Smooth muscle cell (in vitro differentiated cells): ENCODE measurements around the gene PARD3. TPM values are rescaled to one million over a fixed set of nuclear protein-coding genes. Genes with fewer than 3 reads are reported as not detected.

Source experiments
- DNase-seq: peaks from one replicate; lab custom pipeline; 2025; ENCODE audit not compliant: unreplicated experiment; lab: John Stamatoyannopoulos, UW
- H2AFZ ChIP-seq: fragments of 200-600 bp; sonication (generic); 2 replicates; pipeline ENCODE4 v1.6.0; 2016; ENCODE audit warnings: antibody characterized with exemption, low read depth, mild to moderate bottlenecking
- H3F3A ChIP-seq: fragments of 200-600 bp; sonication (generic); 2 replicates; pipeline ENCODE4 v1.6.0; 2017; ENCODE audit warnings: antibody characterized with exemption, low read depth
- H3K27ac ChIP-seq: fragments of 200-600 bp; sonication (generic); 2 replicates; pipeline ENCODE4 v1.5.1; 2016; ENCODE audit warnings: low read depth, mild to moderate bottlenecking
- H3K27me3 ChIP-seq: fragments of 200-600 bp; sonication (generic); 2 replicates; pipeline ENCODE4 v1.6.1; 2016; ENCODE audit warnings: low read depth, mild to moderate bottlenecking
- H3K36me3 ChIP-seq: fragments of 200-600 bp; sonication (generic); 2 replicates; pipeline ENCODE4 v1.5.1; 2016; ENCODE audit warnings: low read depth
- H3K4me1 ChIP-seq: fragments of 200-600 bp; sonication (generic); 2 replicates; pipeline ENCODE4 v1.5.1; 2016; ENCODE audit warnings: low read depth
- H3K4me2 ChIP-seq: fragments of 200-600 bp; sonication (generic); 2 replicates; pipeline ENCODE4 v1.6.0; 2016; ENCODE audit warnings: mild to moderate bottlenecking
- H3K4me3 ChIP-seq: fragments of 200-600 bp; sonication (generic); 2 replicates; pipeline ENCODE4 v1.5.1; 2016; ENCODE audit warnings: mild to moderate bottlenecking
- H3K79me2 ChIP-seq: fragments of 200-600 bp; sonication (generic); 2 replicates; pipeline ENCODE4 v1.6.0; 2016; ENCODE audit warnings: low read depth, mild to moderate bottlenecking
- H3K9ac ChIP-seq: fragments of 200-600 bp; sonication (generic); 2 replicates; pipeline ENCODE4 v1.6.0; 2016; ENCODE audit warnings: low read depth
- H3K9me3 ChIP-seq: fragments of 200-600 bp; sonication (generic); replicated peaks from 2 replicates; pipeline ENCODE4 v1.5.1; 2016; ENCODE audit warnings: low read depth
- H4K20me1 ChIP-seq: fragments of 200-600 bp; sonication (generic); 2 replicates; pipeline ENCODE4 v1.6.0; 2016; ENCODE audit warnings: low read depth
- WGBS: methylation state at CpG from one replicate; pipeline ENCODE4 v1.1.7; 2016; ENCODE audit warnings: low lambda C conversion rate; 5-methylcytosine and 5-hydroxymethylcytosine counted together
- polyA plus RNA-seq: library from polyadenylated mRNA; unstranded; fragments of >200 nt; fragmentation: Nextera tagmentation; extraction: Ambion mirVana; gene quantifications from 2 replicates; pipeline ENCODE4 v1.2.1, GENCODE V29; 2016
- total RNA-seq: library from RNA; depleted of rRNA; stranded (reverse); fragments of >200 nt; gene quantifications from 2 replicates; pipeline ENCODE4 v1.2.3, GENCODE V29; 2014
- TF ChIP-seq, protein P1 (sequence below): fragments of 200-600 bp; sonication (generic); IDR thresholded peaks from 2 replicates; pipeline ENCODE4 v1.5.1; 2017; ENCODE audit warnings: borderline replicate concordance, mild to moderate bottlenecking, antibody characterized with exemption; ENCODE audit not compliant: insufficient read depth, poor library complexity, severe bottlenecking

Gene PARD3
- total and polyA plus RNA-seq, 2 experiments from 2014 or later, result 17.5 to 26.0 TPM

DNA sequence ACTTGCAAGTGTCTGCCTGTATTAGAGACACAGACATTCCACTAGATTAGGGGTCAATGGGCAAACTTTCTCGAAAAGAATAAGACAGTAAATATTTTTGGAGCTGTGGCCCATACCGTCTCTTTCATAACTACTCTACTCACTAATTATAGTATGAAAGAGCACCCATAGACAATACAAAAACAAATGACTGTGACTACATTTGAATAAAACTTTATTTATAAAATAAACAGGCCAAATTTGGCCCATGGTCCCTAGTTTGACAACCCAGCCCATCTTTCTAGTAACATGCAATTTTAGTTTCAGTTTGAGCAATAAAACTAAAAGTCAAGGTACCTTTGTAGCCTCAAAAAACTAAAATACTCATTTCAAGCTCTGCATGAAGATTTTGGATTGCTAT is 294.6 kb downstream of the PARD3 start:
- H3K27ac ChIP-seq, result peak overlapping the region; percentile 93
- no peaks in the 10 kb centered on the region for H4K20me1 ChIP-seq
- no peak overlapping the region for H2AFZ ChIP-seq
- no peaks in the 10 kb centered on the region for H3K36me3 ChIP-seq
- H3K4me1 ChIP-seq, result no peaks in the 10 kb centered on the region
- H3K4me2 ChIP-seq, result no peak overlapping the region
- no peaks in the 10 kb centered on the region for H3K9me3 ChIP-seq
- H3F3A ChIP-seq, result no peaks in the 10 kb centered on the region
- no peak for DNase-seq
- H3K79me2 ChIP-seq, result peaks cover 3% of the 10 kb centered on the region
- no peaks in the 10 kb centered on the region for H3K27me3 ChIP-seq
- TF ChIP-seq, protein P1, sequence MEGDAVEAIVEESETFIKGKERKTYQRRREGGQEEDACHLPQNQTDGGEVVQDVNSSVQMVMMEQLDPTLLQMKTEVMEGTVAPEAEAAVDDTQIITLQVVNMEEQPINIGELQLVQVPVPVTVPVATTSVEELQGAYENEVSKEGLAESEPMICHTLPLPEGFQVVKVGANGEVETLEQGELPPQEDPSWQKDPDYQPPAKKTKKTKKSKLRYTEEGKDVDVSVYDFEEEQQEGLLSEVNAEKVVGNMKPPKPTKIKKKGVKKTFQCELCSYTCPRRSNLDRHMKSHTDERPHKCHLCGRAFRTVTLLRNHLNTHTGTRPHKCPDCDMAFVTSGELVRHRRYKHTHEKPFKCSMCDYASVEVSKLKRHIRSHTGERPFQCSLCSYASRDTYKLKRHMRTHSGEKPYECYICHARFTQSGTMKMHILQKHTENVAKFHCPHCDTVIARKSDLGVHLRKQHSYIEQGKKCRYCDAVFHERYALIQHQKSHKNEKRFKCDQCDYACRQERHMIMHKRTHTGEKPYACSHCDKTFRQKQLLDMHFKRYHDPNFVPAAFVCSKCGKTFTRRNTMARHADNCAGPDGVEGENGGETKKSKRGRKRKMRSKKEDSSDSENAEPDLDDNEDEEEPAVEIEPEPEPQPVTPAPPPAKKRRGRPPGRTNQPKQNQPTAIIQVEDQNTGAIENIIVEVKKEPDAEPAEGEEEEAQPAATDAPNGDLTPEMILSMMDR, result no peak
- WGBS, result 93% methylated on average over 2 of the region's 2 CpGs
- peak overlapping the region; percentile 19 for H3K9ac ChIP-seq
- no peak overlapping the region for H3K4me3 ChIP-seq

DNA sequence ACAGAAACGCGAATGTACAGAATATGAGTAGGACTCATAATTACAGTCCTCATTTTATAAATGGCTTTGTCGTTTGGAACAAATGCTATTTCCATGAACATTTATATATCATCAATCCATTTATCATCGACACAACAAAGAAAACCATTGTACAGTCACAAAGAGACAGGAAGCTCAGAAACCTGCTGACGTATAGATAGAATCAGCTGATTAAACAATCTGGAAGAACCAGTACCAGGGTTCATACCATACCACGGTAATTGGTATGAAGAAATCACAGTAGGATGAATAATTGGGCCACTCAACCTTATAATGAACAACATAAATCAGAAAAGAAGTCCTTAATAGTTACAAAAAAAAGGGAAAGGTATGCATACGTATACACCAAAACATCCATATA is 295.0 kb downstream of the PARD3 start:
- DNase-seq, result no peak
- H3K27ac ChIP-seq, result peak overlapping the region; percentile 93
- H3K36me3 ChIP-seq, result no peaks in the 10 kb centered on the region
- 82% methylated on average over 7 of the region's 7 CpGs for WGBS
- H3F3A ChIP-seq, result no peaks in the 10 kb centered on the region
- H3K4me3 ChIP-seq, result no peak overlapping the region
- H4K20me1 ChIP-seq, result no peaks in the 10 kb centered on the region
- H3K4me1 ChIP-seq, result no peaks in the 10 kb centered on the region
- peaks cover 3% of the 10 kb centered on the region for H3K79me2 ChIP-seq
- H3K9me3 ChIP-seq, result no peaks in the 10 kb centered on the region
- H2AFZ ChIP-seq, result no peak overlapping the region
- H3K9ac ChIP-seq, result peak overlapping the region; percentile 75
- TF ChIP-seq, protein P1, result no peak
- no peaks in the 10 kb centered on the region for H3K27me3 ChIP-seq
- H3K4me2 ChIP-seq, result no peak overlapping the region

DNA sequence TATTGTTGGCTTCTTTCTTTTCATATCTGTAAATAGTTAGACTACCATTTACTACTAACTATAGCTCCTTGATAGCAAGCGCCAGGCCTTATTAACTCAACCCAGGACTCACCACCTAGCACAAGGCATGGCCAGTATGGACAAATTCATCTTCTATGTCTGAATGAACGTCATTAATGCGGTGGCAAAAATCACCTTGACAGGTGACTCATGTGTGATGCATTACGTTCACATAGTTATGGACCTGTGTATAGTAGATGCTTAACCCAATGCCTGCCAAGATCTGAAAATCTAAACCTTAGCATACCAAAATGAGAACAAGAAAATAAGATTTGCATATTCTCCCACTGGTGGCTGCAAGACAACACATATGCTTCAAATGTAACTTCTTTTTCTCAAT is 300.8 kb downstream of the PARD3 start:
- H3K27me3 ChIP-seq, result no peaks in the 10 kb centered on the region
- DNase-seq, result no peak
- no peak overlapping the region for H3K4me2 ChIP-seq
- no peak overlapping the region for H3K27ac ChIP-seq
- H3K9ac ChIP-seq, result no peak overlapping the region
- no peaks in the 10 kb centered on the region for H3K4me1 ChIP-seq
- peaks cover 3% of the 10 kb centered on the region for H3K79me2 ChIP-seq
- H3F3A ChIP-seq, result no peaks in the 10 kb centered on the region
- no peak overlapping the region for H3K4me3 ChIP-seq
- no peaks in the 10 kb centered on the region for H3K9me3 ChIP-seq
- H2AFZ ChIP-seq, result no peak overlapping the region
- TF ChIP-seq, protein P1, result no peak
- no peaks in the 10 kb centered on the region for H4K20me1 ChIP-seq
- 82% methylated on average over 4 of the region's 4 CpGs for WGBS
- no peaks in the 10 kb centered on the region for H3K36me3 ChIP-seq

DNA sequence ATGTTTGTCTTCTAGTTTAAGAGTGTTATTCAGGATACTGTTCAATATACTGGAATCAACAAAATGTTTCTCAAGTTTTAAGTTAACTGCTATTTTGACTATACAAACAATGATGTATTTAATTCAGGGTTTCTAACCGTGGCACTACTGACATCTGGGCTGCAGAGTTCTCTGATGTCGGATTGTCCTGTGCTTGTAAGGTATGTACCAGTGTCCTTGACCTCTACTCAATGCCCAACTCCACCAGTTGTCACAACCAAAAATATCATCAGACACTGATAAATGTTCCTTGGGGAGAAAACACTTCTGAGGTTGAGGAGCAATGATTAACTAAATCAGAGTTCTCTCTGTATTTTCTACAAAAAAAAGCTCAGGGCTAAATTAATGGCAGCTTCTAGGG is 301.5 kb downstream of the PARD3 start:
- Histone ChIP-seq H3K36me3 (no peaks in the 10 kb centered on the region), H3K79me2 (peaks cover 3% of the 10 kb centered on the region), H3K4me2 (no peak overlapping the region), H3K4me3 (no peak overlapping the region), H2AFZ (no peak overlapping the region), H3K9ac (no peak overlapping the region), H3K9me3 (no peaks in the 10 kb centered on the region), H3F3A (no peaks in the 10 kb centered on the region), H4K20me1 (no peaks in the 10 kb centered on the region), H3K4me1 (no peaks in the 10 kb centered on the region), H3K27ac (no peak overlapping the region), H3K27me3 (no peaks in the 10 kb centered on the region)
- no peak for DNase-seq
- TF ChIP-seq, protein P1, result no peak
- WGBS, result 96% methylated on average over 2 of the region's 2 CpGs
